ENCODE results near the gene CRHR1.

DNA sequence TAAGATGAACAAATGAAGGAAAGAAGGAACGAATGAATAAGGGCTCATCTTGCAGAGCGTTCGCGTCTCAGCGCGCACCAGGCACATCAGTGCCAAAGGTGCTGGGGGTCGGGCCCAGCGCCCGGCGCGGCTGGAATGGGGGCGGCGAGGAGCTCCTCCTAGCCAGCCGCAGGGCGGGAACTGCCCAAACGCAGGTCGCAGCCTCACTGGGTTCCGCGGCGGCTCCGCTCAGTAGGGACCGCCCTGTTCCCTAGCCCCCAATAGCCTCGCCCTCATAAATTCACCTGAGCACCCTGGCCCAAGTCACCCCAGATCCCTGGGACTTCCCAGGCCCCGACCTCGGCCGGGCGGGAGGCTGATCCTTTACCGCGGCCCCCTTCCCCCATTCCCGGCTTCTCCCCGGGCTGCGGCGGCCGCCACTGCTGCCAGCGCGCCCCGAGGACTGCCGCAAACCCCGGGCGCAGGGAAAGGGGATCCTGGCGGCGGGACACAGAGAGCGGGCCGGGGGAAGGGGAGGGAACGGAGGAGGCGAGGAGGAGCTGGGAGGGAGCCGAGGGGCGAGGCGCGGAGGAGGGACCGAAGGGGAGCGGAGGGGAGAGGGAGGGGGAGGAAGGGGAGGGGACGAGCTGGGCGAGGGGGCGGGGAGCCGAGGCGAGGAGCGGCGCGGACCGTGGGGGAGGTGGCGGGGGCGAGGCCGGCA, 377 bp upstream of the CRHR1 start:
- TF ChIP-seq POLR2AphosphoS5 (IDR thresholded peaks at IDR 0.05; ENCODE audit: borderline replicate concordance, low read depth, low read length) (no peak), EZH2 (IDR thresholded peaks at IDR 0.05) (no peak)
